ENCODE measurements around the gene ENPP5.

Gene ENPP5

DNA sequence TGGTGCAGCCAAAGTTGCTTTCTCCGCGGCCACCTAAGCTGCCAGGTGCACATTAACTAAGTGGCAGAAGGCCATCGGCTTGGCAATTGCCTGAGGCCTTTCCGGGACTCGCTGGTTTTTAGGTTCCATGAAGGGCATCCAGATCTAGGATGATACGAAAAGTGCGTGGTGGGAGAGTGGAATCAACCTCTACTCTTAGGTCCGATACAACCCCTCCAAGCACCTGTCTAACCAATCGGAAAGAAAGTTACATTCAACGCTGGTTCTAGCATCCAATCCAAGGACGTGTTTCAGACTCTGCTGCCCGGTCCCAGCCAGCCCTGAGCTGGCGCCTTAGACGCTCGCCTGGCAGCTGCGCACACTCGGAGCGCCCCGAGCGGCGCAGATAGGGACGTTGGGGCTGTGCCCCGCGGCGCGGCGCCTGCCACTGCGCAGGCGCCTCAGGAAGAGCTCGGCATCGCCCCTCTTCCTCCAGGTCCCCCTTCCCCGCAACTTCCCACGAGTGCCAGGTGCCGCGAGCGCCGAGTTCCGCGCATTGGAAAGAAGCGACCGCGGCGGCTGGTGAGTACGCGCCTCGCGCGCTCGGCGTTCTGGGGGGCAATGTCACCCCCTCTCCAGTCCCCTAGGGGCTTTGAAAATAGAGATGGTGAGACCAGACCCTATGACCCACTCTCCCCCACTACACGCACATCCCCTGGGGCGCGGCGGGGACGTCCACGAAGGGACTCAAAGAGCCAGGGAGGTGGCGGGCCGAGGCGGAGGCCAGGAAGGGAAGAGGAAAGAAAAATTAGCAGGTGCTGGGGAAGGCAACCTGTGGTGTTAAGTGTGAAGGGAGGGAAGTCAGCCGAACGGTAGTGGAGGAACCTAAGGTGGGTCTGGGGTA lies 40.9 kb downstream of the ENPP5 start, which contains the start of gene ENPP4 (continued):
- TF ChIP-seq, protein P1, sequence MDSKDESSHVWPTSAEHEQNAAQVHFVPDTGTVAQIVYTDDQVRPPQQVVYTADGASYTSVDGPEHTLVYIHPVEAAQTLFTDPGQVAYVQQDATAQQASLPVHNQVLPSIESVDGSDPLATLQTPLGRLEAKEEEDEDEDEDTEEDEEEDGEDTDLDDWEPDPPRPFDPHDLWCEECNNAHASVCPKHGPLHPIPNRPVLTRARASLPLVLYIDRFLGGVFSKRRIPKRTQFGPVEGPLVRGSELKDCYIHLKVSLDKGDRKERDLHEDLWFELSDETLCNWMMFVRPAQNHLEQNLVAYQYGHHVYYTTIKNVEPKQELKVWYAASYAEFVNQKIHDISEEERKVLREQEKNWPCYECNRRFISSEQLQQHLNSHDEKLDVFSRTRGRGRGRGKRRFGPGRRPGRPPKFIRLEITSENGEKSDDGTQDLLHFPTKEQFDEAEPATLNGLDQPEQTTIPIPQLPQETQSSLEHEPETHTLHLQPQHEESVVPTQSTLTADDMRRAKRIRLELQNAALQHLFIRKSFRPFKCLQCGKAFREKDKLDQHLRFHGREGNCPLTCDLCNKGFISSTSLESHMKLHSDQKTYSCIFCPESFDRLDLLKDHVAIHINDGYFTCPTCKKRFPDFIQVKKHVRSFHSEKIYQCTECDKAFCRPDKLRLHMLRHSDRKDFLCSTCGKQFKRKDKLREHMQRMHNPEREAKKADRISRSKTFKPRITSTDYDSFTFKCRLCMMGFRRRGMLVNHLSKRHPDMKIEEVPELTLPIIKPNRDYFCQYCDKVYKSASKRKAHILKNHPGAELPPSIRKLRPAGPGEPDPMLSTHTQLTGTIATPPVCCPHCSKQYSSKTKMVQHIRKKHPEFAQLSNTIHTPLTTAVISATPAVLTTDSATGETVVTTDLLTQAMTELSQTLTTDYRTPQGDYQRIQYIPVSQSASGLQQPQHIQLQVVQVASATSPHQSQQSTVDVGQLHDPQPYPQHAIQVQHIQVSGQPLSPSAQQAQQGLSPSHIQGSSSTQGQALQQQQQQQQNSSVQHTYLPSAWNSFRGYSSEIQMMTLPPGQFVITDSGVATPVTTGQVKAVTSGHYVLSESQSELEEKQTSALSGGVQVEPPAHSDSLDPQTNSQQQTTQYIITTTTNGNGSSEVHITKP (tag by site-specific recombination; IDR thresholded peaks at IDR 0.05) = peak; percentile 81
- TF ChIP-seq ZNF621 (tag by site-specific recombination; IDR thresholded peaks at IDR 0.05) = no peak
- TF ChIP-seq ZNF214 (tag by site-specific recombination; IDR thresholded peaks at IDR 0.05; ENCODE audit: borderline replicate concordance) = no peak
- no peak for TF ChIP-seq ZFP3 (tag by site-specific recombination; IDR thresholded peaks at IDR 0.05; ENCODE audit: low read depth)
- TF ChIP-seq, protein P2, sequence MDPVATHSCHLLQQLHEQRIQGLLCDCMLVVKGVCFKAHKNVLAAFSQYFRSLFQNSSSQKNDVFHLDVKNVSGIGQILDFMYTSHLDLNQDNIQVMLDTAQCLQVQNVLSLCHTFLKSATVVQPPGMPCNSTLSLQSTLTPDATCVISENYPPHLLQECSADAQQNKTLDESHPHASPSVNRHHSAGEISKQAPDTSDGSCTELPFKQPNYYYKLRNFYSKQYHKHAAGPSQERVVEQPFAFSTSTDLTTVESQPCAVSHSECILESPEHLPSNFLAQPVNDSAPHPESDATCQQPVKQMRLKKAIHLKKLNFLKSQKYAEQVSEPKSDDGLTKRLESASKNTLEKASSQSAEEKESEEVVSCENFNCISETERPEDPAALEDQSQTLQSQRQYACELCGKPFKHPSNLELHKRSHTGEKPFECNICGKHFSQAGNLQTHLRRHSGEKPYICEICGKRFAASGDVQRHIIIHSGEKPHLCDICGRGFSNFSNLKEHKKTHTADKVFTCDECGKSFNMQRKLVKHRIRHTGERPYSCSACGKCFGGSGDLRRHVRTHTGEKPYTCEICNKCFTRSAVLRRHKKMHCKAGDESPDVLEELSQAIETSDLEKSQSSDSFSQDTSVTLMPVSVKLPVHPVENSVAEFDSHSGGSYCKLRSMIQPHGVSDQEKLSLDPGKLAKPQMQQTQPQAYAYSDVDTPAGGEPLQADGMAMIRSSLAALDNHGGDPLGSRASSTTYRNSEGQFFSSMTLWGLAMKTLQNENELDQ (tag by site-specific recombination; IDR thresholded peaks at IDR 0.05; ENCODE audit: low read depth) = no peak
- TF ChIP-seq, protein P3, sequence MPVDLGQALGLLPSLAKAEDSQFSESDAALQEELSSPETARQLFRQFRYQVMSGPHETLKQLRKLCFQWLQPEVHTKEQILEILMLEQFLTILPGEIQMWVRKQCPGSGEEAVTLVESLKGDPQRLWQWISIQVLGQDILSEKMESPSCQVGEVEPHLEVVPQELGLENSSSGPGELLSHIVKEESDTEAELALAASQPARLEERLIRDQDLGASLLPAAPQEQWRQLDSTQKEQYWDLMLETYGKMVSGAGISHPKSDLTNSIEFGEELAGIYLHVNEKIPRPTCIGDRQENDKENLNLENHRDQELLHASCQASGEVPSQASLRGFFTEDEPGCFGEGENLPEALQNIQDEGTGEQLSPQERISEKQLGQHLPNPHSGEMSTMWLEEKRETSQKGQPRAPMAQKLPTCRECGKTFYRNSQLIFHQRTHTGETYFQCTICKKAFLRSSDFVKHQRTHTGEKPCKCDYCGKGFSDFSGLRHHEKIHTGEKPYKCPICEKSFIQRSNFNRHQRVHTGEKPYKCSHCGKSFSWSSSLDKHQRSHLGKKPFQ (tag by site-specific recombination; IDR thresholded peaks at IDR 0.05) = peak; percentile 51; the same call in 1 of the 2 replicates
- TF ChIP-seq ZBTB7A (tag by site-specific recombination; IDR thresholded peaks at IDR 0.05; ENCODE audit: low read depth) = no peak
- TF ChIP-seq ZBTB48 (tag by site-specific recombination; IDR thresholded peaks at IDR 0.05) = 0 out of 2 replicates have a peak, but pooled peaks have one; percentile 30
- TF ChIP-seq IKZF3 (tag by site-specific recombination; IDR thresholded peaks at IDR 0.05) = no peak
- TF ChIP-seq ZNF555 (tag by site-specific recombination; conservative IDR thresholded peaks at IDR 0.05) = no peak
- TF ChIP-seq ZEB2 (tag by site-specific recombination; IDR thresholded peaks at IDR 0.05) = no peak
- no peak for TF ChIP-seq SP7 (tag by site-specific recombination; IDR thresholded peaks at IDR 0.05)
- no peak; the same call in 1 of the 2 replicates for TF ChIP-seq ZXDB (tag by site-specific recombination; IDR thresholded peaks at IDR 0.05)
- no peak for TF ChIP-seq ZNF174 (tag by site-specific recombination; IDR thresholded peaks at IDR 0.05)
- no peak for TF ChIP-seq SALL2 (tag by site-specific recombination; IDR thresholded peaks at IDR 0.05; ENCODE audit: borderline replicate concordance)
- TF ChIP-seq ZNF138 (tag by site-specific recombination; IDR thresholded peaks at IDR 0.05; ENCODE audit: borderline replicate concordance) = no peak
- TF ChIP-seq ZNF501 (tag by site-specific recombination; IDR thresholded peaks at IDR 0.05) = peak; percentile 31; the same call in 1 of the 2 replicates
- TF ChIP-seq ZNF473 (tag by site-specific recombination; IDR thresholded peaks at IDR 0.05) = no peak
- no peak for TF ChIP-seq ZNF529 (tag by site-specific recombination; IDR thresholded peaks at IDR 0.05; ENCODE audit: insufficient replicate concordance)
- no peak for TF ChIP-seq ZNF707 (tag by site-specific recombination; IDR thresholded peaks at IDR 0.05)
- TF ChIP-seq ZNF350 (tag by site-specific recombination; IDR thresholded peaks at IDR 0.05) = no peak
- TF ChIP-seq ZNF596 (tag by site-specific recombination; IDR thresholded peaks at IDR 0.05) = no peak
- TF ChIP-seq ZNF510 (tag by site-specific recombination; IDR thresholded peaks at IDR 0.05; ENCODE audit: insufficient replicate concordance) = no peak
- TF ChIP-seq, protein P4, sequence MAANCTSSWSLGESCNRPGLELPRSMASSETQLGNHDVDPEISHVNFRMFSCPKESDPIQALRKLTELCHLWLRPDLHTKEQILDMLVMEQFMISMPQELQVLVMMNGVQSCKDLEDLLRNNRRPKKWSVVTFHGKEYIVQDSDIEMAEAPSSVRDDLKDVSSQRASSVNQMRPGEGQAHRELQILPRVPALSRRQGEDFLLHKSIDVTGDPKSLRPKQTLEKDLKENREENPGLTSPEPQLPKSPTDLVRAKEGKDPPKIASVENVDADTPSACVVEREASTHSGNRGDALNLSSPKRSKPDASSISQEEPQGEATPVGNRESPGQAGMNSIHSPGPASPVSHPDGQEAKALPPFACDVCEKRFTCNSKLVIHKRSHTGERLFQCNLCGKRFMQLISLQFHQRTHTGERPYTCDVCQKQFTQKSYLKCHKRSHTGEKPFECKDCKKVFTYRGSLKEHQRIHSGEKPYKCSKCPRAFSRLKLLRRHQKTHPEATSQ (tag by site-specific recombination; IDR thresholded peaks at IDR 0.05) = no peak
- TF ChIP-seq ZNF549 (tag by site-specific recombination; IDR thresholded peaks at IDR 0.05) = no peak
- TF ChIP-seq ZNF626 (tag by site-specific recombination; IDR thresholded peaks at IDR 0.05) = no peak
- no peak for TF ChIP-seq ZNF112 (tag by site-specific recombination; IDR thresholded peaks at IDR 0.05)
- TF ChIP-seq SCRT2 (tag by site-specific recombination; IDR thresholded peaks at IDR 0.05) = peak; percentile 89
- TF ChIP-seq, protein P5, sequence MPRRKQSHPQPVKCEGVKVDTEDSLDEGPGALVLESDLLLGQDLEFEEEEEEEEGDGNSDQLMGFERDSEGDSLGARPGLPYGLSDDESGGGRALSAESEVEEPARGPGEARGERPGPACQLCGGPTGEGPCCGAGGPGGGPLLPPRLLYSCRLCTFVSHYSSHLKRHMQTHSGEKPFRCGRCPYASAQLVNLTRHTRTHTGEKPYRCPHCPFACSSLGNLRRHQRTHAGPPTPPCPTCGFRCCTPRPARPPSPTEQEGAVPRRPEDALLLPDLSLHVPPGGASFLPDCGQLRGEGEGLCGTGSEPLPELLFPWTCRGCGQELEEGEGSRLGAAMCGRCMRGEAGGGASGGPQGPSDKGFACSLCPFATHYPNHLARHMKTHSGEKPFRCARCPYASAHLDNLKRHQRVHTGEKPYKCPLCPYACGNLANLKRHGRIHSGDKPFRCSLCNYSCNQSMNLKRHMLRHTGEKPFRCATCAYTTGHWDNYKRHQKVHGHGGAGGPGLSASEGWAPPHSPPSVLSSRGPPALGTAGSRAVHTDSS (tag by site-specific recombination; IDR thresholded peaks at IDR 0.05) = no peak

Data from HEK293 (cell line).